NCI-H748 (cell line): ENCODE data around the gene ARHGEF28.
A peak's percentile ranks its signal among the peaks of the same experiment; 100 is the strongest.

ENCODE experiments used
- DNase-seq: peaks from one replicate; lab custom pipeline; 2025; ENCODE audit not compliant: unreplicated experiment; lab: John Stamatoyannopoulos, UW

ARHGEF28 gene

GRCh38 chr5:73955271-73955846 lies 329.4 kb downstream of the ARHGEF28 start:
- DNase-seq, result no peak

GRCh38 chr5:73957397-73958001 lies 331.5 kb downstream of the ARHGEF28 start:
- DNase-seq, result no peak

GRCh38 chr5:73958037-73958436 lies 332.0 kb downstream of the ARHGEF28 start:
- DNase-seq, result no peak

- no peak for DNase-seq
Observed at GRCh38 chr5:73960023-73960422, 334.0 kb downstream of the ARHGEF28 start.

- DNase-seq, result no peak
Observed at GRCh38 chr5:73960426-73960825, 334.4 kb downstream of the ARHGEF28 start.

GRCh38 chr5:73962801-73963425 lies 336.9 kb downstream of the ARHGEF28 start:
- no peak for DNase-seq

GRCh38 chr5:73964352-73964865 lies 338.4 kb downstream of the ARHGEF28 start:
- no peak for DNase-seq

GRCh38 chr5:73966451-73966850 lies 340.5 kb downstream of the ARHGEF28 start:
- peak; percentile 38 for DNase-seq

GRCh38 chr5:73967347-73967746 lies 341.4 kb downstream of the ARHGEF28 start:
- no peak for DNase-seq

GRCh38 chr5:73968246-73968645 lies 342.2 kb downstream of the ARHGEF28 start:
- no peak for DNase-seq

- DNase-seq, result no peak
Observed at GRCh38 chr5:73968729-73969128, 342.7 kb downstream of the ARHGEF28 start.

- DNase-seq, result peak; percentile 22
Observed at GRCh38 chr5:73969195-73970036, 343.4 kb downstream of the ARHGEF28 start.

GRCh38 chr5:73971326-73971725 lies 345.3 kb downstream of the ARHGEF28 start:
- no peak for DNase-seq

- no peak for DNase-seq
Observed at GRCh38 chr5:73973135-73973534, 347.1 kb downstream of the ARHGEF28 start.

GRCh38 chr5:73974871-73975360 lies 348.9 kb downstream of the ARHGEF28 start:
- DNase-seq, result no peak

- no peak for DNase-seq
Observed at GRCh38 chr5:73975845-73976244, 349.8 kb downstream of the ARHGEF28 start.

- no peak for DNase-seq
Observed at GRCh38 chr5:73977146-73977545, 351.1 kb downstream of the ARHGEF28 start.

- no peak for DNase-seq
Observed at GRCh38 chr5:73979321-73979720, 353.3 kb downstream of the ARHGEF28 start.

- DNase-seq, result no peak
Observed at GRCh38 chr5:73981704-73982103, 355.7 kb downstream of the ARHGEF28 start.

- no peak for DNase-seq
Observed at GRCh38 chr5:73983644-73984043, 357.6 kb downstream of the ARHGEF28 start.

- peak; percentile 70 for DNase-seq
Observed at GRCh38 chr5:73985145-73985544, 359.1 kb downstream of the ARHGEF28 start.
